HCT116 (cell line): Measurements from ENCODE around the gene COL23A1.

Source experiments
- MAX ChIP-seq: IDR thresholded peaks from 2 replicates; pipeline ENCODE4 v1.6.1; 2012
- ZBTB33 ChIP-seq: IDR thresholded peaks from 2 replicates; pipeline ENCODE4 v1.6.1; 2011; ENCODE audit warnings: mild to moderate bottlenecking, low read length, moderate library complexity; ENCODE audit not compliant: insufficient replicate concordance; ENCODE audit errors: extremely low read depth

- no peak for TF ChIP-seq MAX
- no peak for TF ChIP-seq ZBTB33
These were observed 250.0 kb downstream of the COL23A1 start for GRCh38 chr5:178340187-178340586.
